GM19025 (cell line): ENCODE data around the gene STK17A.
"Not testable (repeated sequence)": the region's sequence is repeated elsewhere in the genome, so short reads cannot be mapped to it uniquely, and the experiment has no call there.

Source experiments
- ATAC-seq: cut with Tn5 transposase; IDR thresholded peaks from one replicate; pipeline ENCODE4 v1.9.1; 2021; ENCODE audit warnings: mild to moderate bottlenecking, low read depth, moderate library complexity; ENCODE audit not compliant: unreplicated experiment

STK17A gene

DNA sequence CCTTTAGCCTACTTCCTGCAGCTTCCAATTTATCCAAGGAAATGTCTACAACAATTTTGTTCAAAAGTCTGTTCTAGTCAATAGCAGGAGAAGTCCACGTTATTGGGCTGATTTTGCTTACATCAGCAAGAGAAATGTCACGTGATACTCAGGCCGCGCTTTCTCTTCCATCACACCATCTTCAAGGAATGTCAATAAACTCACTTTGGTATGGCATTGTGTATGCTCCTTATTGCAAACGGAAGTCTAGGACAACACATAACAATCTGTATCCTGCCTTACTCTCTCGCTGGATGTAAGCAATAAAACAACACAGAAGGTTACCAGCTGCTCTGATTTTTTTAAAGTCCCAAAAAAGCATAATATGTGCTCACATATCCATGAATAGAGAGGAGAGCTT is 17.1 kb upstream of the STK17A start:
- ATAC-seq = no peak

DNA sequence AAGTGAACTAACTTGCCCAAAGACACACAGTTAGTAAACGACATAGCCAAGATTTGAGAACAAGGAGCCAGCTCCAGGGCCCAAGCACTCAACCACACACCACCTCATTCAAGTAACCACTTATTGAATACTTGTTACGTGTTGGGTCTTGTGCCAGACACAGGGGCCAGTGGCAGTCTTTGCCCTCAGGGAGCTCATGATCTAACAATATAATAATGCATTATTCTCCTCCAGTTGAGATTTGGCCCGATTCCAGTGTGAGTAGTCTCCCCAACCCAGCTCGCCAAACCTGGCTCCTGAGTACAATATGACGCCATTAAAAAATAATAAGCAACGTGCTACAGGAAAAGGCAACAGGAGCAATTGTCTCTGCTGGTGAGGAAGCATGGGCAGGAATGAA is 14.4 kb upstream of the STK17A start:
- ATAC-seq = no peak

DNA sequence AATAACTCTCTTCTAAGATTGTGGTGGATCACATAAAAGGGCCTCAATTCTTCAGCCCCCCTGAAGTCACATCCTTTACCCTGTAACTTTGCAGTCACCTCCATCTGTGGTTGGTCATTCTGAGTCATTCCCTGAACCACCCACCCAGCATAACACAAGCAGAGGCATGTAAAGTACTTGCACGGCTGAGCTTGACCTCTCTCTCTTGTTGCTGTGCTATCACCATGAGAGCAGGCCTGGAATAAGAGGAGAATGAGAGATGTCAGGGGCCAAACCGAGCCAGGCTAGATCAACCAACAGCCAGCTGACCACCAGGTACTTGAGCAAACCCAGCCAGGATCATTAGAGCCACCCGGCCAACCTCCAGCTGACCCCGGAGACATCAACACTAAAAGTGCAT is 13.5 kb upstream of the STK17A start:
- peak; percentile 67 for ATAC-seq

DNA sequence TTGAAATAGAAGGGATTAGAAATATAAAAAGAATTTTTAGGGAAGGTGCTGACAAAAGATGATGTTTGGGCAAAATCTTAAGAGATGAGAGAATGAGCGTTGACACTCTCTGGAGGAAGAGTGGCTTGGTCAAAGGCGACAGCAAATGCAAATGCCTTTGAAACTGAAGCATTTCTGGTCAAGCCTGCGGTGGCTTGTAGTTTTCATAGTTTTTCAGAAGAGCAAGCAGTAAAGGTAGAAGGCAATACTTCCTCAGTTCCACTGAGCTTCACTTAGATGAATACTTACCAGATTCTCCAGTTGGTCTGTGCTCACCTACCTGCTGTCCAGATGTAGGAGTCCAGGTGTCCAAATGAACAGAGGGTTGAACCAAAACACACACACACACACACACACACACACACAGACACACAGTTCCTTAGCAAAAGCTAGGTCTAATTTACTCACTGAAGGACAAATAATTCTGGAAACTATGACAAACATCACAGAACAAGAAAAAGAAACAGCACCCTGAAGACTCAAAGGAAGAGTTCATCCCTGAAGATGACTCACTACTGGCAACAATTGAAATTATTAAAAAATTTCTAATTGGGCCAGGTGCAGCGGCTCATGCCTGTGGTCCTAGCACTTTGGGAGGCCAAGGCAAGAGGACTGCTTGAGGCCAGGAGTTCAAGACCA is 12.1 kb upstream of the STK17A start:
- peak; percentile 71 for ATAC-seq

DNA sequence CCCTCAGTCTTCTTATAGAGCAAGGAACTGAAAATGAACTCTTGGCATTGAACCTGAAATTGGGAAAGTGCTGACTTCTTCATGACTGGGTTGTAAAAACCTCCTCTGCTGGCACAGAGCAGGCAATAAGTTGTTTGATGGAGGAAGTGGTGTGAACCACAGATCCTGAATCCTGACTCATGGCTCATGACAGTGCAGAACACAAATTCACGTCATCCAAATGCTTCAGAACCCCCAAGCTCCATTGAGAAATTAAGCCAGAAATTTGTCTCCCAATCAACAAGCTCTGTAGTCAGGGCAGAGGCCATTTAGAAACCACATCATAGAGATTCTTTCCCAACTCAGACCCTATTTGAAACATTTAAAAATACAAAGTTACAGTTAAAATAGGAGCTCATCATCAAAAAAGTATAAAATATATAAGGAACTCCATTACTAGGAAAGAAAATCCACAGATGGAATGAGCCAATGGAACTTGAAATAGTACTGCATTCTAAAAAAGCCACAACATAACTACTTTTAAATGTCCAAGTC is 10.3 kb upstream of the STK17A start:
- no peak for ATAC-seq

DNA sequence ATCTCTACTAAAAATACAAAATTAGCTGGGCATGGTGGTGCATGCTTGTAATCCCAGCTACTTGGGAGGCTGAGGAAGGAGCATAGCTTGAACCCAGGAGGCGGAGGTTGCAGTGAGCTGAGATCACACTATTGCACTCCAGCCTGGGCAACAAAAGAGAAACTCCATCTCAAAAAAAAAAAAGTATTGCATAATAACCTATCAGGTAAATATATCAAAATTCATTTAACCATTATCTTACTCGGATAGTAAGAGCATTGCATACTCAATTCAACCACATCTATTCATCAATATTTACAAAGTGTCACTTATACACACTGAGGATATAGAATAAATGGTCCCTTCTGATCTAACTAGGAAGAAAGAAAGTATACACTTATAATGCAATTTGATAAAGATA is 9.1 kb upstream of the STK17A start:
- not testable (repeated sequence) for ATAC-seq

DNA sequence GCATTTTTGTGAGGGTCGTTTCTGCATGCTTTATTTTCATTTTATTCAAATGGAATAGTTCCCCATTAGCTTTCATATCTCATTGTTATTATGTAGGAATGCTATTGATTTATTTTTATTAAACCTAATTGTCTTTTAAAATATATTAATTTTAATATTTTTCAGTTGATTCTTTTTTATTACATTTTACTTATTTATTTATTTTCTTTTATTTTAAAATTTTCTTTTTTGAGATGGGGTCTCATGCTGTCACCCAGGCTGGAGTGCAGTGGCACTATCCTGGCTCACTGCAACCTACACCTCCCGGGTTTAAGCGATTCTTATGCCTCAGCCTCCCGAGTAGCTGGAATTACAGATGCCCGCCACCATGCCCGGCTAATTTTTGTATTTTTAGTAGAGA is 7.4 kb upstream of the STK17A start:
- no peak for ATAC-seq

DNA sequence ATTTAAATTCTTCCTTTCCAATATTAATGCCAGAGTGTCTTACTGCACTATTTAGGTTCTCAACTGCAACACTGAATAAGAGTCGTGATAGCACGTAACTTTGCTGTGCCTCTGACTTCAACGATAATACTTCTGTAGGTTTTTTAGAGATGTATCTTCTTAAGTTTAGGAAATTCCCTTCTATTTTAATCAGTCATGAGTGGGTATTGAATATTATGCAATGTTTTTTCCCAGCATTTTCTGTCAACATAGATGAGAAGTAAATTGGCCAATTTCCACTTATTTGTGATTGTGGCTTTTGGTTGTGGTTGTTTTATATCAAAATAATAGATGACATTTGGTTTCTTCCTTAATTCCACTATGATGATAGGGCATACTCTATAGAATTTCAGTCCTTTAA is 6.7 kb upstream of the STK17A start:
- ATAC-seq = no peak

DNA sequence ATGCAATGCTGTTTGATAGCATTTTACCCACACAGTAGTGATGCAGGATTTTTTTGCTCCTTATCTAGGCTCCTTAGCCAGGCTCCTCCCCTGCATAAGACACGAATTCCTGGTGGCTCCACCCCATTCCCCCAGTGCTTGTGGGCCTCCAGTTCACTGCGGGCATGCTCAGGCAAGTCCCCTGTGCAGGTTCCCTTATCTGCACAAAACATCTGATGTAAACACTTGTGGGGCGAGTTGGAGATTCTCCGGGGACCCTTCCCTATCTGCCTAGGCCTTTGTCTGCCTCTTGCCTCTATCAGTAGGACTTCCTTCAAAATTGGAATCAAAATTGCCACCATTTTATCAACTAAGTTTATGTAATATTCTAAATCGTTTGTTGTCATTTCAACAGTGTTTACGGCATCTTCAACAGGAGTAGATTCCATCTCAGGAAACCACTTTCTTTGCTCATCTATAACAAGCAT is 5.4 kb upstream of the STK17A start:
- ATAC-seq = no peak

DNA sequence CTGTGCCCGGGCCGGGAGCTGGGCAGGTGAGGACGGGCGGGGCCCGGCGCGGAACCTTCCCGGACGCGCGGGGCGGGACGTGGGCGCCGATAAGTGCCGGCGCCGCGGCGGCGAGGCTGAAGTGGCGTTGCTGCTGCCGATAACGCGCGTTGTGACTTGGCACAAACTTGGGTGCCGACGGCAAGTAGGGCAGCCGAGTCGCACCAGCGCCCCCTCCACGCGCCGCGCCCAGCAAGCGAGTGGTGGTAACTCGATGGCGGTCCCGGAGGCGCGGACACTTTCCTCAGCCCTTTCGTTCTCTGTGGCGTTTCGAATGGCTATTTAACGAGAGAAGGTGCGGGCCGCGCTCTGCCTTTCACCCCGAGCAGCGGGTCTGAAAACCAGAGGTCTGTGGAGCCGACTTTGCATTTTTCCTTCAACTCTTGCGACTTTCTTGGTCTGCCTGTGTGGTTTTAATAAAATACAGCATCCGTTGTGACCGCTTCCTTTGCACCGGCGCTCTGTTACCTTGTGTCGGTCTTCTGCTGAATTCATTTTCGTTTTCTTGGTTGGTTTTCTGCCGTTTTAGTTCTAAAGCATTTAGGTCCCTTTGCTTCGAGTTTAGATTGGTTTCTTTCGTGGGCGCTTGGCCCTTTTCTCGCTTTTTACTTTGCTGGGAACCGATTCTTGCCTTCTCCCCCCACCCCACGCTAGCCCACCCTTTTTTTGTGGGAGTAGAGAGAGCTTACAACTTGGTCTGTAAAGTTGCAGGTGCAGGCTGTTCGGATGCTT is 701 bp downstream of the STK17A start:
- ATAC-seq = peak; percentile 17

DNA sequence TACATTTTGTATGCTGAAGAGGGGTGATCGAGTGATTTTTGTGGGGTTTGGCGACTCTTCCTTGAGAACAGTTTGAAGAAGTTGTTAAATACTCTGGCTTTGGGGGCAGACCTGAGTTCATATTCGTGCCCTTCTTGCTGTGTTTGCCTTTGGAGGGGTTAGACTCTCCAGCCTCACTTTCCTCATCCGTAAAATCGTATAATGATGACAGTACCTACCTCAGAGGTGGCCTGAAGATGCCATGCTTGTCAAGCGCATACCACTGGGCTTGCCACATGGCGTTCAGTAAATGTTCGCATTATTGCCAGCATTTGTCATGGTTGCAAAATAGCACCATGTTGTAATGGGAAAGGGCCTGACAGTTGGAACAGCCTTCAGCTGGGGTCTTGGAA is 1.3 kb downstream of the STK17A start:
- no peak for ATAC-seq

DNA sequence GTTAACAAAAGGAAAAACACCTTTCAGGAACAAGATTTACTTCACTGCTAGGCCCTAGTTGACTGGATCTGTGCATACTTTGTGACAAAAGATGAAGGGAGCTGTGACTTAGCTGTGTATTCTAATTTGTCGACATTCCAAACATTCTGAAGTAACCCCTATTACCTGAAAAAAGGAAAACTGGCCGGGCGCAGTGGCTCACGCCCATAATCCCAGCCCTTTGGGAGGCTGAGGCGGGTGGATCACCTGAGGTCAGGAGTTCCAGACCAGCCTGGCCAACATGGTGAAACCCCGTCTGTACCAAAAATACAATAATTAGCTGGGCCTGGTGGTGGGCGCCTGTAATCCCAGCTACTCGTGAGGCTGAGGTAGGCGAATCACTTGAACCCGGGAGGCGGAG is 1.8 kb downstream of the STK17A start:
- ATAC-seq = not testable (repeated sequence)

DNA sequence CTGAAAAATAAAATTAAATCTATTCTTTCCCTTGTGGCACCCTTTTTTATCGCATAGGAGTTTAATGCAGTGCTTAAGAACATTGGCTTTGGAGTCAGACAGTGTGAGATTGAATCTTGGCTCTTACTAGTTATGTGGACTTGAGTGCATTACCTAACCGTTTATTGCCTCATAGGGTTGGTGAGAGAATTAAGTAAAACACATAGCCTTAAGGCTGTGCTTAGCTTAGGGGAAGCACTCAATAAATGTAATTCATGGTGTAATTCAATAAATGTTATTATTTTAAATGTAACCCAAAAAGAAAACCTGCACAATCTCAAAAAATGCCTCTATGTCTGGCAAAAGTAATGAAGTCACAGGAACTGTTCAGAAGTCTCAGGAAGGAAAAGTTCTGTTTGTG is 2.7 kb downstream of the STK17A start:
- ATAC-seq = no peak

DNA sequence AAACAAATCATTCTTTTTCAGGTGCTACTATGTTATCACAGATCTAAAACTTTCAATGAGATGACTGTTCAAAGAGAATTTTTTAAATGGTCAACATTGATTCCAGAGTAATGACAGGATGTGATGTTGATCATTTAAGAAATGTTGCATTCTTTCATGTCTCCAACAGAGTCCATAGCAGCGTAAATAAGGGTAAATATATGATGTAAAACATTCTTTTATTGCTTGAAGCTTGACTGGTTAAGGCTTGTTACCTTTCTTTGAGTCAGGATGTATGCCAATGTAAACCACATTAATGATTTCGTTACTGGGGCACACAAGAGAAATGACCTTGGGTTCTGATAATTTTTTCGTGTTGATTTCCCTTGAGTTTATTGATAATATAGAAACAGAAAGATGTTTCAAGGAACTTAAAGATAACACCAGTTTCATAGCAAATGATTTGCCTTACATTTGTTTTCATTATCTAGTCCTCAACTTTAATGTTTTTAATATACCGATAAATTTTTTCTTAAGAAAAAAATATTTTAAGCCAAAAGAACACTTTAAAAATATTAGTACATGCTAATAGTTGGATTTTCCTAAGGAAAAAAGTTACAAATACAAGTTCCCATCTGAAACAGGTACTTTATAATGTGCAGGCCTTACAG is 3.5 kb downstream of the STK17A start:
- ATAC-seq = no peak

DNA sequence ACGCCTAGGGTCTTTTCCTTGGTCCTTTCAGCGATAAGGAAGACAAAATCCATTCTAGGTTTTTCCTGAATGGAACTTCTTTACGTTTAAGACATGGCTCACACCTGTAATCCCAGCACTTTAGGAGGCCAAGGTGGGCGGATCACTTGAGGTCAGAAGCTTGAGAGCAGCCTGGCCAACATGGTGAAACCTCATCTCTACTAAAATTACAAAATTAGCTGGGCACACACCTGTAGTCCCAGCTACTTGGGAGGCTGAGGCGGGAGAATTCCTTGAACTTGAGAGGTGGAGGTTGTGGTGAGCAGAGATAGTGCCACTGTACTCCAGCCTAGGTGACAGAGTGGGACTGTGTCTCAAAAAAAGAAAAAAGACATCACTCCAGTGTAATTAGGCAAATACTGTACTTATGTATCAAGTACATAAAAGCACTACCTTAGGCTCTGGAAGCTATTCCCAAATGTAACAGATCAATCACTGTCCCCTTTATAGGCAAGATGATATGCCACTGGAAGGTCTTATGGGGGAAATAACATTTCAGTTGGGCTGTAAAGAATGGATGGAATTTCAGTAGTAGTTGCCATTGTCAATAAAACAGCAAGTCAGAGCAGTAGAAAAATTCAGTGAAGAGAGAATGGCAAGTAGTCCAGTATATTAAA is 5.7 kb downstream of the STK17A start:
- no peak for ATAC-seq

DNA sequence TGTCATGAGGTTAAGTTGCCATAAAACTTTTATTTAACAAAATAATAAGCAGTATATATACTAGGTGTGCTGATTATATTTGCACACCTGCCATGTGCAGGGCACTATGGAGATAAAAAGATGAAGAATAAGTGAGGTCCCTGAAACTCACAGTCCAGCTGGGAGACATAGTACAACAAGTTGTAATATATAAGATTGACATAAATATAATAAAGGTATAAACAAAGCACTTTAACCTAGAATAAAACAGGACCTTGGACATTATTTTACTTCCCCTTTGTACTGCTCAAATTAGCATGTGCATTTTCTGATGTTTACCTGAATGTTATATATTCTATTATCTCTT is 6.2 kb downstream of the STK17A start:
- no peak for ATAC-seq

DNA sequence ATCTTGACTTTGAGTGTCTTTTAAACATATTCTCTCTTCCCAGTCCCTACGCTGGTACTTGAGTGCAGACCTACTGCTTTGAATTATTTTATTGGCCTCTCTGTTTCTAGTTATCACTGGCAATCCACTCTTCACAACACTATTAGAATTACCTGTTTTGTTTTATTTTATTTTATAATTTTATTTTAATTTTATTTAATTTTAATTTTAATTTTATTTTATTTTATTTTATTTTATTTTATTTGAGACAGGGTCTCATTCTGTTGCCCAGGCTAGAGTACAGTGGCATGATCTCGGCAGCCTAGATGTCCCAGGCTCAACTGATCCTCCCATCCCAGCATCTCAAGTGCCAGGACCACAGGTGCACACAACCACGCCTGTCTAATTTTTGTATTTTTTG is 6.8 kb downstream of the STK17A start:
- no peak for ATAC-seq

DNA sequence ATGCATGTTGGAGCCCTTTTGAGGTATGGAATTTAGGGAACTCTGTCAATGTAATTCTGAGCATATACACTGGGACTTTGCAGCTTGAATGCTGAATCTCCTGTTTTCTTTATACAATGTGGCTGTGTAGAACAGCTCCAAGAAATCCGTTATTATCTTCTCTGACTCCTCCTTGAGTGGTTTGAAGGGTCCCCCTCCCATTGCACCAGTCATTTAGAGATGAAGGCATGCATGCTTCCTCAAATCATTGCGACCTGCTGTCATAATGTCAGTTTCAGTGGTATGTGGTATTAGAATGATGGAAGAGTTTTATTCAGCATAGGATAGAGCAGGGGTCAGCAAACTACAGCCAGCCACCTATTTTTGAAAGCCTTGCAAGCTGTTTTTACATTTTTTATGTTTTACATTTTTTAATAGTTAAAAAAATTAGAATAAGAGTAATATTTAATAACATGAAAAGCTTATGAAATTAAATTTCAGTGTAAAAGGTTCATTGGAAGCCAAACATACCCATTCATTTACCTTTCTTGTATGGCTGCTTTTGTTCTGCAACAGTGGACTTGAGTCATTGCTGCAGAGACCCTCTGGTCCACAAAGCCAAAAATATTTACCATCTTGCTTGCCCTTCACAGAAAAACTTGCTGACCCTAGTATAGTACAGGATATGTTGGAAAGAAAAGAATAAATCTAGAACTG is 8.1 kb downstream of the STK17A start:
- ATAC-seq = peak; percentile 61

DNA sequence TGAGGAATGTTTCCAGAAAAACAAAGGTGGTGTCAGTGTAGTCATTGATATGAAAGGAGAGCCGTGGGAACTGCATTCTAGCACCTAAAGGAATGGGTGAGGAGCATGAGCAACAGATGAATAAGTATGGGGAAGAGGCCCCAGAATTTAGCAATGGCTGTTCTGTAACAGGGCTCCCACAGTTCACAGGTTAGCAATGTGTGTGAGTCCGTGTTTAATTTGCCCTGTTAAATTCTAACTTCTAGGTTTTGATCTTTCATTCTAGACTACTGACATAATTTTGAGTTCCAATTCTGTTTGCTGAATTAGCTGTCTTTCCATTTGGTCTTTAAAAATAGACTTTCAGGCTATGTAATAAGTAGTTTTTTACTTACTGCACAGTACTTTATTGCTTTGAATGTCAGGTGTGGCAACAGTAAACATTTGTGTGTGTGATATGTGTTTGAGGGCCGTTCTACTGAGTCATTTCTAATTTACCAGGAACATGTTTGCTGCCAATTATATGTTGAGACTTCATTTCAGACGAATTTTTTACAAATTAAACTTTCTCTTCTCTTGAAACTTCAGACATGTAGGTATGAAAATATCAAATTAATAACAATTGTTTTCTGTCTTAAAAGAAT is 8.8 kb downstream of the STK17A start:
- ATAC-seq = no peak

DNA sequence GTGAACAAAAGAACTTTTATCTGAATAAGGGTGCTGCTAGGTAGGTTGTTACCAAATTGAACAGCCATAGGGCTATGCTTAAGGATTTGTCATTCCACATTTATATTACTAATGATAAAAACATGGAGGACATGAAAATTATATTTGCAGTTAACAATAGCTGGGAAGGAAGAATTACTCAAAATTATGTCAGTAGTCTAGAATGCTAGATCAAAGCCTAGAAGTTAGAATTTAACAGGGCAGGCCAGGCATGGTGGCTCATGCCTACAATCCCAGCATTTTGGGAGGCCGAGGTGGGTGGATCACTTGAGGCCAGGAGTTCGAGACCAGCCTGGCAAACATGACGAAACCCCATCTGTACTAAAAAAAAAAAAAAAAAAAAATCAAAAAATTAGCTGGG is 9.4 kb downstream of the STK17A start:
- no peak for ATAC-seq
